HFFc6 (cell line): ENCODE measurements around the gene PTPMT1. TPM values are rescaled to one million over a fixed set of nuclear protein-coding genes. Genes with fewer than 3 reads are reported as not detected.

Source experiments
- DNase-seq: peaks from one replicate; pipeline ENCODE4 v3.0.0-alpha.2; 2018
- H3K27ac Mint-ChIP-seq: 2 replicates; pipeline ENCODE4 v1.8.0; 2020; ENCODE audit warnings: mild to moderate bottlenecking, mixed read lengths
- H3K27me3 Mint-ChIP-seq: 2 replicates; pipeline ENCODE4 v1.8.0; 2021; ENCODE audit warnings: mild to moderate bottlenecking, moderate library complexity, mixed read lengths; ENCODE audit not compliant: insufficient read depth
- H3K36me3 Mint-ChIP-seq: 2 replicates; pipeline ENCODE4 v1.8.0; 2021; ENCODE audit warnings: low read depth, mixed read lengths
- H3K4me1 Mint-ChIP-seq: 2 replicates; pipeline ENCODE4 v1.8.0; 2020; ENCODE audit warnings: low read depth, mixed read lengths
- H3K4me3 Mint-ChIP-seq: 2 replicates; pipeline ENCODE4 v1.8.0; 2020; ENCODE audit warnings: mild to moderate bottlenecking, moderate library complexity, mixed read lengths
- H3K9me3 Mint-ChIP-seq: 2 replicates; pipeline ENCODE4 v1.8.0; 2020; ENCODE audit warnings: mild to moderate bottlenecking, mixed read lengths
- CTCF ChIP-seq: fragments of 200-600 bp; sonication (generic); IDR thresholded peaks from 2 replicates; pipeline ENCODE4 v1.5.0; 2021; ENCODE audit warnings: antibody characterized with exemption, mild to moderate bottlenecking
- total RNA-seq, 6 experiments: library from RNA; stranded (reverse); fragmentation: NEBNext Ultra II Directional; extraction: Animal tissue kit (Norgen Biotek cat#: 25700); gene quantifications; 2 replicates in 1 of 6; 3 replicates in 5 of 6; pipeline ENCODE4 v1.2.3, GENCODE V29; 2021

Gene PTPMT1
- total RNA-seq, 6 experiments from 2014 or later, result 51.8 to 64.2 (median 54.5) TPM

- no peak overlapping the region for H3K27ac Mint-ChIP-seq
- H3K27me3 Mint-ChIP-seq, result peaks cover 34% of the 10 kb centered on the region
- H3K36me3 Mint-ChIP-seq, result no peaks in the 10 kb centered on the region
- no peaks in the 10 kb centered on the region for H3K9me3 Mint-ChIP-seq
- H3K4me1 Mint-ChIP-seq, result 0 out of 2 replicates have a peak, but pooled peaks cover 5% of the 10 kb centered on the region
- DNase-seq, result no peak
- TF ChIP-seq CTCF, result no peak
- no peak overlapping the region for H3K4me3 Mint-ChIP-seq
These were observed 29.6 kb downstream of the PTPMT1 start for GRCh38 chr11:47595029-47595428.

DNA sequence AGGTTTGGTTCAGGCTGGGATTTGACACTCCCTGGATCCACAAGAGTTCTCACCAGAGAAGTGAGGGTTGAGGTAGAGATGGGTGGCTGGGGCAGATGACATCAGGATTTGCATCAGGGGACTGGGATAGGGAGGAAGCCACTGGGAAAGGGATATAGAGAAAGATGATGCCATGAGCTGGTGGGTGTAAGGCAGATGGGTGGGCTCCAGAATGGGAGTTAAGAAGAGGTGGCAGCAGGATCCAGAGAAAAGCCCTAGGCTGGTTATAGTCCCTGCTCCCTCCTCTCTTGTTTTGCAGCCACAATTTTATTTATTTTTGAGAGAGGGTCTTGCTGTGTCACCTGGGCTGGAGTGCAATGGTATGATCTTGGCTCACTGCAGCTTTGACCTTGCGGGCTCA is 30.6 kb downstream of the PTPMT1 start:
- Mint-ChIP-seq H3K27ac (no peak overlapping the region), H3K4me1 (0 out of 2 replicates have a peak, but pooled peaks cover 5% of the 10 kb centered on the region), H3K36me3 (no peaks in the 10 kb centered on the region), H3K27me3 (peaks cover 35% of the 10 kb centered on the region), H3K9me3 (no peaks in the 10 kb centered on the region), H3K4me3 (no peak overlapping the region)
- DNase-seq, result no peak
- no peak for TF ChIP-seq CTCF

DNA sequence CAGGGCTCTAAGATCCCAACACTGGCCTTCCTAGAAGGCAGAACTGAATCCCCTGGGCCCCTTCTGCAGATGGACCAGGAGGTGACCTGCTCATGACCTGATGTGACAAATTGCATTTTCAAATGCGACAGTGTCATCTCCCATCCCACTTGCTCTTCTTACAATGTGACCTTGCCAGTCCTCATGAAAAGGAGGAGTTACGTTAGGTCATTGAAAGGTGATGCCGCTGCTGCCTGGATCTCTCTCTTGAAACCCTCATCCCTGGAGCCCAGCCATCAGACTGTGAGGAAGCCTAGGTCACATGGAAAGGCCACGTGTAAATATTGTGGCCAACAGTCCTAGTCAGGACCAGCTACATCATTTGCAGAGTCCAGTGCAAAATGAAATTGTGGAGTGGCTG is 34.5 kb downstream of the PTPMT1 start:
- Mint-ChIP-seq H3K4me1 (peaks cover 13% of the 10 kb centered on the region), H3K36me3 (no peaks in the 10 kb centered on the region), H3K27me3 (peaks cover 9% of the 10 kb centered on the region; the same call in 1 of the 2 replicates), H3K27ac (no peak overlapping the region), H3K9me3 (no peaks in the 10 kb centered on the region), H3K4me3 (no peak overlapping the region)
- no peak for TF ChIP-seq CTCF
- no peak for DNase-seq

GRCh38 chr11:47603295-47603694 is 37.9 kb downstream of the PTPMT1 start:
- Mint-ChIP-seq H3K9me3 (no peaks in the 10 kb centered on the region), H3K36me3 (no peaks in the 10 kb centered on the region), H3K4me3 (no peak overlapping the region), H3K27ac (no peak overlapping the region), H3K27me3 (peaks cover 10% of the 10 kb centered on the region), H3K4me1 (peaks cover 37% of the 10 kb centered on the region)
- TF ChIP-seq CTCF, result no peak
- DNase-seq, result peak; percentile 34

DNA sequence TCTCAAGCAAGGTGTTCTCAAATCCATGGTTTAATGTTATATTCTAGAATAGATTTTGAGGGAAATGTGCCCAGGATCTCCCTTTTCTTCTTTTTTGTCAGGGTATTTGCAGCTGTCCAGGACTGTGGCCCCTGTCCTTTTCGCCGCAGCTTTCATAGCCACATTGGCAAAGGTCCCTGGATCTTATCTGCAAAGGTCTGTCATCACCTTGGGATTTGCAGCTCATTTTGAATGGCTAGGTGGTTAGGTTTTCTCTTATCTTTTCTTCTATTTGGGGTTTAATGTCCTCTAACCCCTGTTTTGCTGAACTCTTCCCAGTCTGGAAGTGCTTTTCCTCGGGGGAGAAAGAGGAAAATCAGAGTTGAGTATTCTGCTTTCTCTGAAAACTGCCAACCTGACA is 40.5 kb downstream of the PTPMT1 start:
- Mint-ChIP-seq H3K4me1 (peaks cover 34% of the 10 kb centered on the region), H3K27me3 (peaks cover 6% of the 10 kb centered on the region), H3K4me3 (no peak overlapping the region), H3K36me3 (no peaks in the 10 kb centered on the region), H3K9me3 (no peaks in the 10 kb centered on the region), H3K27ac (no peak overlapping the region)
- no peak for DNase-seq
- no peak for TF ChIP-seq CTCF

- no peak overlapping the region for H3K4me3 Mint-ChIP-seq
- H3K27ac Mint-ChIP-seq, result no peak overlapping the region; the same call in 1 of the 2 replicates
- H3K27me3 Mint-ChIP-seq, result peaks cover 5% of the 10 kb centered on the region
- no peak for DNase-seq
- no peaks in the 10 kb centered on the region for H3K36me3 Mint-ChIP-seq
- H3K9me3 Mint-ChIP-seq, result no peaks in the 10 kb centered on the region
- TF ChIP-seq CTCF, result no peak
- peaks cover 34% of the 10 kb centered on the region for H3K4me1 Mint-ChIP-seq
These were observed 41.3 kb downstream of the PTPMT1 start for GRCh38 chr11:47606731-47607130.
